HG02981 (cell line): Measurements from ENCODE around the gene DSCAM.

Experiments used
- ATAC-seq: cut with Tn5 transposase; IDR thresholded peaks from one replicate; pipeline ENCODE4 v1.9.1; 2021; ENCODE audit warnings: mild to moderate bottlenecking, moderate library complexity; ENCODE audit not compliant: unreplicated experiment

DSCAM gene

GRCh38 chr21:40783404-40783803 is 63.6 kb downstream of the DSCAM start:
- no peak for ATAC-seq

GRCh38 chr21:40770435-40771055 is 76.4 kb downstream of the DSCAM start:
- ATAC-seq = no peak

- no peak for ATAC-seq
Measured at GRCh38 chr21:40769231-40769630, 77.7 kb downstream of the DSCAM start.

GRCh38 chr21:40768056-40768455 is 78.9 kb downstream of the DSCAM start:
- ATAC-seq = no peak

GRCh38 chr21:40766381-40766780 is 80.6 kb downstream of the DSCAM start:
- no peak for ATAC-seq

- no peak for ATAC-seq
Measured at GRCh38 chr21:40765811-40766210, 81.1 kb downstream of the DSCAM start.

GRCh38 chr21:40760821-40761220 is 86.1 kb downstream of the DSCAM start:
- ATAC-seq = no peak

GRCh38 chr21:40759061-40759460 is 87.9 kb downstream of the DSCAM start:
- no peak for ATAC-seq

- ATAC-seq = no peak
Measured at GRCh38 chr21:40757366-40757765, 89.6 kb downstream of the DSCAM start.

- no peak for ATAC-seq
Measured at GRCh38 chr21:40754466-40754865, 92.5 kb downstream of the DSCAM start.

GRCh38 chr21:40753756-40754155 is 93.2 kb downstream of the DSCAM start:
- ATAC-seq = no peak

GRCh38 chr21:40752125-40752524 is 94.8 kb downstream of the DSCAM start:
- no peak for ATAC-seq

GRCh38 chr21:40751221-40751620 is 95.7 kb downstream of the DSCAM start:
- ATAC-seq = no peak

GRCh38 chr21:40736145-40736544 is 110.8 kb downstream of the DSCAM start:
- ATAC-seq = no peak

- no peak for ATAC-seq
Measured at GRCh38 chr21:40733024-40733397, 113.9 kb downstream of the DSCAM start.

- ATAC-seq = no peak
Measured at GRCh38 chr21:40732253-40733023, 114.5 kb downstream of the DSCAM start.

GRCh38 chr21:40731206-40731605 is 115.8 kb downstream of the DSCAM start:
- ATAC-seq = no peak

GRCh38 chr21:40730426-40730800 is 116.5 kb downstream of the DSCAM start:
- no peak for ATAC-seq

GRCh38 chr21:40729761-40730425 is 117.1 kb downstream of the DSCAM start:
- no peak for ATAC-seq

- ATAC-seq = no peak
Measured at GRCh38 chr21:40723966-40724365, 123.0 kb downstream of the DSCAM start.

GRCh38 chr21:40723317-40723716 is 123.6 kb downstream of the DSCAM start:
- no peak for ATAC-seq

- no peak for ATAC-seq
Measured at GRCh38 chr21:40719615-40720014, 127.3 kb downstream of the DSCAM start.
